ENCODE measurements around the gene SYNE2. TPM values are rescaled to one million over a fixed set of nuclear protein-coding genes. Genes with fewer than 3 reads are reported as not detected.

The SYNE2 gene
- total RNA-seq, 4 donors from 2014 or later, result 101 to 162 (median 114) TPM

- no peak overlapping the region for H3K27ac ChIP-seq
- no peak for DNase-seq
- no peaks in the 10 kb centered on the region for H3K9me3 ChIP-seq
- H3K27me3 ChIP-seq, result no peaks in the 10 kb centered on the region
- H3K4me3 ChIP-seq, result no peak overlapping the region
- intact Hi-C loops (cut with DNase I; ENCODE audit: low total_unique reads), result no loop called here
- H3K4me1 ChIP-seq, result no peaks in the 10 kb centered on the region
- H3K36me3 ChIP-seq, result no peaks in the 10 kb centered on the region
- TF ChIP-seq POLR2A (IDR thresholded peaks at IDR 0.05) (no peak), CTCF (IDR thresholded peaks at IDR 0.05) (no peak)
Observed at GRCh38 chr14:64234877-64235651, 382.3 kb downstream of the SYNE2 start.

DNA sequence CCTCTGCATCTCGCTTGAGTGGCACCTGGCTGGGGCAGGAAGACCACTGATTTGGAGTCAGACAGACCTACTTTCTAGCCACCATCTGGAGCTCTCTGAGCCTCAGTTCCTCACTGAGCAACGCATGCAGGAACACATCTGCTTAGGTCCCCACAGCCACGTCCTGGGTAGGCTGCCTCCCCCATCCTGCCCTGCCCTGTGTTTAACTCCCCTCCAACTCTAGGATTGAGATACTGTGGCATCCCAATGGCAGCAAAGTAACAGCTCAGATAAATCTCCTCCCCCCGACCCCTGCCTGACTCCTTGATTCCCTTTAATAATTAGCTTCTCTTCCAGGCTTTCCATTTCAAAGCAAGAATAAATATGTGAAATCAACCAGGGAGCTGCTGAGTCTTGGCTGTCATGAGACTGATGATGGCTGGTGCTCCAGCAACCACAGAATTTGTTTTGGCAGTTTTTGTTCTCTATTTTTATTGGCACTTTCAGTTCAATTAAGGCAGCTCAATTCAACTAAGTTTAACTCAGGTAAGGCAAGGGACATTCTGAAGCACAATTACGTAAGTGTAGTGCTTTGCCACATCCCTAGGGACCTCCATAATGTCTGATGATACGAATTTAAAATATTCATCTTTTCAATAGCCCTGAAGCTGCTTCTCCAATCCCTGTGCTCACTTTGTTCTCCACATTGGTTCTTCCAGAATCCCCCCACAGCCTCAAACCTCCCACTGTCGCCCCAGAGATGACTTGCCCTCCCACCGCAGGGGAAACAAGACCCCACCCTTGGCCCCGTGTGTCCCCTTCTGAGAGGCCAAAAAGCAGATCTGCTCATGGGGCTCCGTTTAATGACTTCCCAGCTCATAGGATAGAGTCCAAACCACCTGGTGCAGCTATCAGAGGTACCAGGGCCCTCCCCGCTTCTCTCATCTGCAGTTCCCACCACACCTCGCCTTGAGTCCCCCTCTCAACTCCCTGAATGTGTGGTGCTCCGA lies 383.1 kb downstream of the SYNE2 start:
- no peaks in the 10 kb centered on the region for H3K4me1 ChIP-seq
- DNase-seq, result no peak
- H3K4me3 ChIP-seq, result no peak overlapping the region
- H3K27ac ChIP-seq, result no peak overlapping the region
- no peaks in the 10 kb centered on the region for H3K9me3 ChIP-seq
- H3K36me3 ChIP-seq, result no peaks in the 10 kb centered on the region
- no peak for TF ChIP-seq CTCF (IDR thresholded peaks at IDR 0.05)
- no peak for TF ChIP-seq POLR2A (IDR thresholded peaks at IDR 0.05)
- intact Hi-C loops (cut with DNase I; ENCODE audit: low total_unique reads), result no loop called here
- H3K27me3 ChIP-seq, result no peaks in the 10 kb centered on the region

GRCh38 chr14:64238049-64238448 lies 385.2 kb downstream of the SYNE2 start:
- H3K36me3 ChIP-seq, result no peaks in the 10 kb centered on the region
- H3K4me1 ChIP-seq, result no peaks in the 10 kb centered on the region
- DNase-seq, result no peak
- no peak overlapping the region for H3K4me3 ChIP-seq
- intact Hi-C loops (cut with DNase I; ENCODE audit: low total_unique reads), result no loop called here
- no peaks in the 10 kb centered on the region for H3K27me3 ChIP-seq
- H3K9me3 ChIP-seq, result no peaks in the 10 kb centered on the region
- H3K27ac ChIP-seq, result no peak overlapping the region
- TF ChIP-seq CTCF (IDR thresholded peaks at IDR 0.05), result no peak

DNA sequence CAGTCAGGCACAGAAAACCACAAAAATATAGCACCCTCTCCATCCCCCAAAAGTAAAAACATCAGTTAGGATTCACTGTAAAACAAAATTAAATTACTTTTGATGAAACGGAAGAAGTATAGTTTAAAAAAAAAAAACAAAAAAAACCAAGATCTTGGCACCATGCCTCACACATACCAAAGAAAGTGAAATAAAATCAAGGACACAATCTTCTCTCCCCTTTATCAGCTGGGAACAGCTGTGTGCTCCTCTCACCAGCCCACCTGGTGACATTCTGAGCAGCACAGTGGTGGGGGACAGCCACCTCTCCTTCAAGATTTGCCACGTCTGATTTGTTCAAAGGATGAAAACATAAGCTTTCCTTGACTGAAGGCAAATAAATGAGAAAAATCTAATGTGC lies 385.8 kb downstream of the SYNE2 start:
- H3K27me3 ChIP-seq, result no peaks in the 10 kb centered on the region
- H3K36me3 ChIP-seq, result no peaks in the 10 kb centered on the region
- no peak overlapping the region for H3K27ac ChIP-seq
- no peaks in the 10 kb centered on the region for H3K4me1 ChIP-seq
- no peak overlapping the region for H3K4me3 ChIP-seq
- DNase-seq, result no peak
- TF ChIP-seq CTCF (IDR thresholded peaks at IDR 0.05) (no peak), POLR2A (IDR thresholded peaks at IDR 0.05) (no peak)
- no peaks in the 10 kb centered on the region for H3K9me3 ChIP-seq
- intact Hi-C loops (cut with DNase I; ENCODE audit: low total_unique reads), result no loop called here

GRCh38 chr14:64244279-64244678 lies 391.5 kb downstream of the SYNE2 start:
- no peaks in the 10 kb centered on the region for H3K36me3 ChIP-seq
- no peak overlapping the region for H3K27ac ChIP-seq
- H3K4me1 ChIP-seq, result no peaks in the 10 kb centered on the region
- no peak overlapping the region for H3K4me3 ChIP-seq
- no peak for DNase-seq
- intact Hi-C loops (cut with DNase I; ENCODE audit: low total_unique reads), result no loop called here
- TF ChIP-seq CTCF (IDR thresholded peaks at IDR 0.05), result no peak
- TF ChIP-seq POLR2A (IDR thresholded peaks at IDR 0.05), result no peak
- no peaks in the 10 kb centered on the region for H3K27me3 ChIP-seq
- no peaks in the 10 kb centered on the region for H3K9me3 ChIP-seq
